Keratinocyte (primary cell): ENCODE results near the gene CSMD2. TPM values are rescaled to one million over a fixed set of nuclear protein-coding genes. Genes with fewer than 3 reads are reported as not detected.

ENCODE experiments used
- DNase-seq: peaks from one replicate; pipeline ENCODE4 v3.0.0-alpha.2; 2011; ENCODE audit warnings: low read depth, missing footprints, low spot score
- FAIRE-seq: peaks from 2 replicates; lab custom pipeline; 2011; peaks lifted over from hg19 to GRCh38; lab: Jason Lieb, UNC
- H2AFZ ChIP-seq: 2 replicates; pipeline ENCODE4 v1.6.0; 2012; ENCODE audit warnings: low read length, control low read depth, inconsistent platforms; ENCODE audit not compliant: control insufficient read depth
- H3K27ac ChIP-seq: 2 replicates; pipeline ENCODE4 v1.5.1; 2011; ENCODE audit warnings: low read length; ENCODE audit not compliant: control insufficient read depth, insufficient read depth
- H3K27me3 ChIP-seq: 3 replicates; pipeline ENCODE4 v1.6.0; 2011; ENCODE audit warnings: low read length; ENCODE audit not compliant: control insufficient read depth, insufficient read depth; ENCODE audit errors: extremely low read depth
- H3K36me3 ChIP-seq, 2 experiments: 2 replicates in 1 of 2; 3 replicates in 1 of 2; pipeline ENCODE4 v1.5.1; 2011; ENCODE audit warnings: low read length in 2 of 2, mild to moderate bottlenecking in 1 of 2; ENCODE audit not compliant: control insufficient read depth in 2 of 2, insufficient read depth in 2 of 2; ENCODE audit errors: extremely low read depth in 1 of 2
- H3K4me1 ChIP-seq: 3 replicates; pipeline ENCODE4 v1.5.1; 2011; ENCODE audit warnings: low read length; ENCODE audit not compliant: control insufficient read depth, insufficient read depth; ENCODE audit errors: extremely low read depth
- H3K4me2 ChIP-seq: 3 replicates; pipeline ENCODE4 v1.6.0; 2011; ENCODE audit warnings: low read depth, low read length; ENCODE audit not compliant: control insufficient read depth, insufficient read depth; ENCODE audit errors: extremely low read depth
- H3K4me3 ChIP-seq, 3 experiments: fragments of 200-600 bp in 1 of 3; sonication (generic) in 1 of 3; 2 replicates in 2 of 3; 3 replicates in 1 of 3; pipeline ENCODE4 v1.5.1; 2011 to 2016; ENCODE audit warnings: low read length in 3 of 3, mild to moderate bottlenecking in 3 of 3, control low read depth in 2 of 3, inconsistent platforms in 1 of 3, low read depth in 1 of 3, mixed read lengths in 1 of 3, mixed run types in 1 of 3, moderate library complexity in 1 of 3; ENCODE audit not compliant: control insufficient read depth in 2 of 3, insufficient read depth in 2 of 3; ENCODE audit errors: extremely low read depth in 1 of 3
- H3K79me2 ChIP-seq: 2 replicates; pipeline ENCODE4 v1.6.0; 2012; ENCODE audit warnings: low read length; ENCODE audit not compliant: control insufficient read depth, insufficient read depth
- H3K9ac ChIP-seq: 3 replicates; pipeline ENCODE4 v1.6.0; 2011; ENCODE audit warnings: low read length; ENCODE audit not compliant: control insufficient read depth, insufficient read depth; ENCODE audit errors: extremely low read depth
- H3K9me1 ChIP-seq: 3 replicates; pipeline ENCODE4 v1.6.0; 2011; ENCODE audit warnings: low read length; ENCODE audit not compliant: control insufficient read depth, insufficient read depth; ENCODE audit errors: extremely low read depth
- H3K9me3 ChIP-seq: 2 replicates; pipeline ENCODE4 v1.5.1; 2012; ENCODE audit warnings: low read depth, low read length; ENCODE audit not compliant: control insufficient read depth
- H4K20me1 ChIP-seq: 3 replicates; pipeline ENCODE4 v1.6.0; 2011; ENCODE audit warnings: low read length; ENCODE audit not compliant: control insufficient read depth, insufficient read depth; ENCODE audit errors: extremely low read depth
- EZH2 ChIP-seq: IDR thresholded peaks from one replicate; pipeline ENCODE4 v1.6.1; 2012; ENCODE audit warnings: inconsistent platforms, mild to moderate bottlenecking, low read length, moderate library complexity
- dilution Hi-C: fragments of 300-500 bp; cut with MboI; formaldehyde crosslinking; loops from one replicate; pipeline ENCODE4 v1.7.0; 2020; ENCODE audit warnings: low sequenced_read_pairs; ENCODE audit not compliant: extremely low pct_ligation_motif_present
- polyA plus RNA-seq, 5 experiments: library from polyadenylated mRNA; depleted of rRNA in 3 of 5; stranded (reverse) in 3 of 5; stranded (forward) in 1 of 5; unstranded in 1 of 5; fragments of >200 nt; gene quantifications; 1 replicate in 1 of 5; 2 replicates in 3 of 5; 3 replicates in 1 of 5; pipeline versions ENCODE4 v1.2.1 to v1.2.3, GENCODE V29; 2011 to 2012; ENCODE audit warnings: missing spikeins in 2 of 5, low read depth in 1 of 5, low replicate concordance in 1 of 5
- TF ChIP-seq, protein P1 (sequence below), 3 experiments: IDR thresholded peaks in 1 of 3; conservative IDR thresholded peaks in 1 of 3; optimal IDR thresholded peaks in 1 of 3; 2 replicates in 2 of 3; 3 replicates in 1 of 3; pipeline versions ENCODE3 to v1.5.1; 2011; ENCODE audit warnings: low read length in 3 of 3, mild to moderate bottlenecking in 3 of 3, moderate library complexity in 2 of 3, control low read depth in 1 of 3, inconsistent platforms in 1 of 3; ENCODE audit not compliant: insufficient read depth in 2 of 3; ENCODE audit errors: extremely low read depth in 1 of 3

The CSMD2 gene
- polyA plus RNA-seq, 1 donor (not counting 4 experiments of a cell fraction or from before 2014, with no cell fraction given): 2.0 TPM

DNA sequence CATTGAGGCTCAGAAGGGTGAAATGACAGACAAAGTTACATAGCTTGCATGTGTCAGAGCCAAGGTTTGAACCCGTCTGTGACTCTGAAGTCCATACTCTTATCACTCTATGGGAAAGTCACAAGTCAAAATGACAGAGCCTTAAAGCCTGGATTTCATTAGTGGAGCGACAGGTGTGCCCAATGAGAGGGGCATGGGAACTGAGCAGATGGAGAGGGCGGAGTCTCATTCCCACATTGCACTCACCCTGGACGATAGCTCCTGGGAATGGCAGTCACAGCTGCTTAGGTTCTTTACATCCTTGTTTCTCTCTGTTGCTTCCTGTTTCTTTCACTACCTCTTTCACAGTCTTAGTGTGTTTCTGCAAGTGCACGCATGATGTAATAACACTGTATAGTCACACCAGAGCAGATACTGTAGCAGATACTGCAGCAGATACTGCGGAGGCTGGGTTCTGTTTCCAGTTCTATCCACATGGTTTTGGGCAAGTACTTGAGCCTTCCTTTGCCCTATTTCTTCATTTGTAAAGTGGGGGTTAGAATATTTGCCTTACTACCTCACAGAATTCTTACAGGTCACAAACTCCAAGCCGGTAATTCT lies 565.4 kb downstream of the CSMD2 start:
- no peaks in the 10 kb centered on the region for H3K27me3 ChIP-seq
- no peaks in the 10 kb centered on the region for H3K9me3 ChIP-seq
- H3K9ac ChIP-seq: no peak overlapping the region
- no peak overlapping the region for H2AFZ ChIP-seq
- no peaks in the 10 kb centered on the region for H3K4me1 ChIP-seq
- TF ChIP-seq, protein P1, sequence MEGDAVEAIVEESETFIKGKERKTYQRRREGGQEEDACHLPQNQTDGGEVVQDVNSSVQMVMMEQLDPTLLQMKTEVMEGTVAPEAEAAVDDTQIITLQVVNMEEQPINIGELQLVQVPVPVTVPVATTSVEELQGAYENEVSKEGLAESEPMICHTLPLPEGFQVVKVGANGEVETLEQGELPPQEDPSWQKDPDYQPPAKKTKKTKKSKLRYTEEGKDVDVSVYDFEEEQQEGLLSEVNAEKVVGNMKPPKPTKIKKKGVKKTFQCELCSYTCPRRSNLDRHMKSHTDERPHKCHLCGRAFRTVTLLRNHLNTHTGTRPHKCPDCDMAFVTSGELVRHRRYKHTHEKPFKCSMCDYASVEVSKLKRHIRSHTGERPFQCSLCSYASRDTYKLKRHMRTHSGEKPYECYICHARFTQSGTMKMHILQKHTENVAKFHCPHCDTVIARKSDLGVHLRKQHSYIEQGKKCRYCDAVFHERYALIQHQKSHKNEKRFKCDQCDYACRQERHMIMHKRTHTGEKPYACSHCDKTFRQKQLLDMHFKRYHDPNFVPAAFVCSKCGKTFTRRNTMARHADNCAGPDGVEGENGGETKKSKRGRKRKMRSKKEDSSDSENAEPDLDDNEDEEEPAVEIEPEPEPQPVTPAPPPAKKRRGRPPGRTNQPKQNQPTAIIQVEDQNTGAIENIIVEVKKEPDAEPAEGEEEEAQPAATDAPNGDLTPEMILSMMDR (optimal IDR thresholded peaks at IDR 0.05 in 1 of 3, IDR thresholded peaks at IDR 0.05 in 1 of 3, conservative IDR thresholded peaks at IDR 0.05 in 1 of 3; ENCODE audit: extremely low read depth in 1 of 3, insufficient read depth in 2 of 3, low read length in 3 of 3): no peak
- TF ChIP-seq EZH2: no peak
- DNase-seq: no peak
- FAIRE-seq: no peak
- no peaks in the 10 kb centered on the region for H3K36me3 ChIP-seq
- no peaks in the 10 kb centered on the region for H3K79me2 ChIP-seq
- H3K4me2 ChIP-seq: no peak overlapping the region
- H3K9me1 ChIP-seq: no peaks in the 10 kb centered on the region
- H4K20me1 ChIP-seq: no peaks in the 10 kb centered on the region
- no peak overlapping the region for H3K27ac ChIP-seq
- H3K4me3 ChIP-seq: no peak overlapping the region
- dilution Hi-C loops: no loop called here

DNA sequence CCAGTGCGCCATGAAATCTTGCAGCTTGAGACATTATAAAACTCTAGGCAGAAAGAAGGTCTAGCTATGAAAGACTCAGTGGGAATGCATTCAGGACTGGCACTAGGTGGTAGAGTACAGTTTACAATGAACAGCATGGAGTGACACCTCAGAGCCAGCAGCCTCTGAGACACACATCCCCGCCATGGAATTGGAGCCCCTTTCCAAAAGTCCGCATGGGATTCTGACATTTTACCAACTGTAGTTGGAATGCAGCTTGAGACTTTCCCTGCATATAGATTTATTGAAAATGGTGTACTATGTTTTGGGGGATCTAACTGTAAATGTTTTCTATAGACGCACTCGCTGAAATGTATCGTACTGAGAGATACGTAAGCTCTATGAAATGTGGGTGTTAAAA lies 576.3 kb downstream of the CSMD2 start:
- H3K79me2 ChIP-seq: no peaks in the 10 kb centered on the region
- no peaks in the 10 kb centered on the region for H3K27me3 ChIP-seq
- no peak for TF ChIP-seq EZH2
- TF ChIP-seq, protein P1 (optimal IDR thresholded peaks at IDR 0.05 in 1 of 3, IDR thresholded peaks at IDR 0.05 in 1 of 3, conservative IDR thresholded peaks at IDR 0.05 in 1 of 3; ENCODE audit: extremely low read depth in 1 of 3, insufficient read depth in 2 of 3, low read length in 3 of 3): no peak
- no peak overlapping the region for H3K4me2 ChIP-seq
- no peak for FAIRE-seq
- H3K36me3 ChIP-seq: no peaks in the 10 kb centered on the region
- H3K4me3 ChIP-seq: no peak overlapping the region
- H3K4me1 ChIP-seq: no peaks in the 10 kb centered on the region
- H4K20me1 ChIP-seq: no peaks in the 10 kb centered on the region
- dilution Hi-C loops: no loop called here
- no peak overlapping the region for H3K9ac ChIP-seq
- no peak overlapping the region for H2AFZ ChIP-seq
- H3K9me1 ChIP-seq: no peaks in the 10 kb centered on the region
- no peak overlapping the region for H3K27ac ChIP-seq
- DNase-seq: no peak
- no peaks in the 10 kb centered on the region for H3K9me3 ChIP-seq
